Fibroblast of lung (primary cell): ENCODE results near the gene SEMA4D.

Experiments used
- EZH2 ChIP-seq: IDR thresholded peaks from 2 replicates; pipeline ENCODE4 v1.5.1; 2012; ENCODE audit warnings: low read length, control low read depth, mild to moderate bottlenecking; ENCODE audit errors: missing control alignments
- TF ChIP-seq, protein P1 (sequence below), 2 donors: IDR thresholded peaks in 1 of 2; conservative IDR thresholded peaks in 1 of 2; 1 replicate in 1 of 2; 2 replicates in 1 of 2; pipeline ENCODE4 v1.5.1; 2011 to 2012; ENCODE audit warnings: low read length in 2 of 2, control low read depth in 1 of 2, inconsistent platforms in 1 of 2, low read depth in 1 of 2, mild to moderate bottlenecking in 1 of 2

DNA sequence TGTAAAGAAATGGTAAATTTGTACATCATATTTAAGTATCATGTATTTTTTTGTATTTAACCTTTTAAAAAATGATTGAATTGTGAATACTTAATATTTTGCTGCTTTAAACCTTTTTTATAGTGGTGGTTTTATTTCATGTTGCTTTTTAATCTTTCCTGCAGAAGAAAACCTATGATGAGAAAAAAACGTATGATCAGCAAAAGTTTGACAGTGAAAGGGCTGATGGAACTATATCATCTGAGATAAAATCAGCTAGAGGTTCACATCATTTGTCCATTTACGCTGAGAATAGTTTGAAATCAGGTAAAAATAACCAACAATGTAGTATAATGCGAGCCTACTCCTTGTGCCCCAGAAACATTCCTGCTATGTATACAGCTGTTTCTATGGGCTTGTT lies 172.2 kb downstream of the SEMA4D start:
- TF ChIP-seq, protein P1, sequence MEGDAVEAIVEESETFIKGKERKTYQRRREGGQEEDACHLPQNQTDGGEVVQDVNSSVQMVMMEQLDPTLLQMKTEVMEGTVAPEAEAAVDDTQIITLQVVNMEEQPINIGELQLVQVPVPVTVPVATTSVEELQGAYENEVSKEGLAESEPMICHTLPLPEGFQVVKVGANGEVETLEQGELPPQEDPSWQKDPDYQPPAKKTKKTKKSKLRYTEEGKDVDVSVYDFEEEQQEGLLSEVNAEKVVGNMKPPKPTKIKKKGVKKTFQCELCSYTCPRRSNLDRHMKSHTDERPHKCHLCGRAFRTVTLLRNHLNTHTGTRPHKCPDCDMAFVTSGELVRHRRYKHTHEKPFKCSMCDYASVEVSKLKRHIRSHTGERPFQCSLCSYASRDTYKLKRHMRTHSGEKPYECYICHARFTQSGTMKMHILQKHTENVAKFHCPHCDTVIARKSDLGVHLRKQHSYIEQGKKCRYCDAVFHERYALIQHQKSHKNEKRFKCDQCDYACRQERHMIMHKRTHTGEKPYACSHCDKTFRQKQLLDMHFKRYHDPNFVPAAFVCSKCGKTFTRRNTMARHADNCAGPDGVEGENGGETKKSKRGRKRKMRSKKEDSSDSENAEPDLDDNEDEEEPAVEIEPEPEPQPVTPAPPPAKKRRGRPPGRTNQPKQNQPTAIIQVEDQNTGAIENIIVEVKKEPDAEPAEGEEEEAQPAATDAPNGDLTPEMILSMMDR (conservative IDR thresholded peaks at IDR 0.05 in 1 of 2, IDR thresholded peaks at IDR 0.05 in 1 of 2; ENCODE audit: low read depth in 1 of 2, low read length in 2 of 2), result no peak
- TF ChIP-seq EZH2, result no peak
